OCI-LY7 (cell line): ENCODE data around the gene RMI2. TPM values are rescaled to one million over a fixed set of nuclear protein-coding genes. Genes with fewer than 3 reads are reported as not detected.

ENCODE experiments used
- BruUV-seq: library from RNA; stranded (reverse); fragments of 400-500 nt; replicated peaks from 2 replicates; lab custom pipeline; 2021; lab: Mats Ljungman, UMichigan
- CTCF ChIA-PET: fragments of 300-600 bp; sonication (Branson Sonifier 250); formaldehyde crosslinking; loops from one replicate; lab custom pipeline; 2022; ENCODE audit warnings: antibody characterized with exemption; ENCODE audit not compliant: unreplicated experiment; lab: Charles Lee
- POLR2A ChIA-PET: fragments of 300-600 bp; sonication (Branson Sonifier 250); formaldehyde crosslinking; loops from one replicate; lab custom pipeline; 2022; ENCODE audit warnings: antibody characterized with exemption; lab: Charles Lee
- DNase-seq: peaks from one replicate; pipeline ENCODE4 v3.0.0-alpha.2; 2015; ENCODE audit warnings: low spot score
- H2AFZ ChIP-seq: fragments of 200-600 bp; sonication (generic), shearing (Covaris generic); 2 replicates; pipeline ENCODE4 v1.6.1; 2014; ENCODE audit warnings: mild to moderate bottlenecking, antibody characterized with exemption, low read length, moderate library complexity
- H3K27ac ChIP-seq: fragments of 200-600 bp; sonication (generic); 2 replicates; pipeline ENCODE4 v1.5.1; 2014; ENCODE audit warnings: mixed run types, low read depth, mild to moderate bottlenecking, moderate library complexity, low read length, inconsistent platforms; ENCODE audit not compliant: poor library complexity, severe bottlenecking
- H3K36me3 ChIP-seq: fragments of 200-600 bp; sonication (generic); 2 replicates; pipeline ENCODE4 v1.6.1; 2014; ENCODE audit warnings: mild to moderate bottlenecking, antibody characterized with exemption, low read length, moderate library complexity, mixed read lengths; ENCODE audit not compliant: insufficient read depth
- H3K4me1 ChIP-seq: fragments of 200-600 bp; sonication (generic); 2 replicates; pipeline ENCODE4 v1.5.1; 2014; ENCODE audit warnings: mild to moderate bottlenecking, low read length; ENCODE audit not compliant: insufficient read depth, poor library complexity, severe bottlenecking
- H3K4me2 ChIP-seq: fragments of 200-600 bp; sonication (generic); 2 replicates; pipeline ENCODE4 v1.6.1; 2014; ENCODE audit warnings: mild to moderate bottlenecking, low read length
- H3K4me3 ChIP-seq: fragments of 200-600 bp; sonication (generic); 2 replicates; pipeline ENCODE4 v1.5.1; 2014; ENCODE audit warnings: mild to moderate bottlenecking, low read depth, low read length; ENCODE audit not compliant: poor library complexity, severe bottlenecking
- H3K79me2 ChIP-seq: fragments of 200-600 bp; sonication (generic); 2 replicates; pipeline ENCODE4 v1.6.1; 2016; ENCODE audit warnings: low read depth, mild to moderate bottlenecking, low read length, moderate library complexity, mixed read lengths; ENCODE audit not compliant: insufficient read depth
- H3K9me2 ChIP-seq: fragments of 200-600 bp; sonication (generic); 2 replicates; pipeline ENCODE4 v1.6.1; 2016; ENCODE audit warnings: mild to moderate bottlenecking, low read length, mixed read lengths; ENCODE audit not compliant: insufficient read depth
- H3K9me3 ChIP-seq: fragments of 200-600 bp; sonication (generic); 2 replicates; pipeline ENCODE4 v1.6.1; 2014; ENCODE audit warnings: mild to moderate bottlenecking, mixed run types, low read length, mixed read lengths
- H4K20me1 ChIP-seq: fragments of 200-600 bp; sonication (generic); 2 replicates; pipeline ENCODE4 v1.6.1; 2014; ENCODE audit warnings: mild to moderate bottlenecking, antibody characterized with exemption, low read length, moderate library complexity, mixed read lengths; ENCODE audit not compliant: insufficient read depth
- CTCF ChIP-seq: fragments of 200-600 bp; sonication (generic); conservative IDR thresholded peaks from 2 replicates; pipeline ENCODE4 v1.5.1; 2014; ENCODE audit warnings: mild to moderate bottlenecking, antibody characterized with exemption, low read length, moderate library complexity, mixed read lengths
- EZH2phosphoT487 ChIP-seq: fragments of 200-600 bp; sonication (generic); IDR thresholded peaks from 2 replicates; pipeline ENCODE4 v1.6.1; 2018; ENCODE audit warnings: low read depth, borderline replicate concordance, mild to moderate bottlenecking, mixed run types, antibody characterized with exemption, low read length, moderate library complexity, mixed read lengths
- intact Hi-C: fragments of 100-400 bp; cut with micrococcal nuclease; formaldehyde crosslinking; loops from one replicate; pipeline ENCODE4 v1.10.0; 2022; ENCODE audit not compliant: unreplicated experiment
- total RNA-seq, 2 experiments: library from RNA; depleted of rRNA in 1 of 2; stranded (reverse); fragments of >200 nt in 1 of 2; shearing (Covaris generic) in 1 of 2; gene quantifications; 2 replicates each; pipeline ENCODE4 v1.2.3, GENCODE V29; 2014 to 2022

The RMI2 gene
- total RNA-seq, 2 experiments from 2014 or later, result 84.5 to 126 TPM

- ChIA-PET CTCF (no interaction called here), POLR2A (interaction anchor here (0.6 kb wide), 1 partner anchor 411 kb away, joined by 3 read pairs; no protein-coding TSS in a partner anchor)
- no TSS peak for BruUV-seq
- DNase-seq, result no peak
- no peaks in the 10 kb centered on the region for H3K9me3 ChIP-seq
- no peaks in the 10 kb centered on the region for H4K20me1 ChIP-seq
- intact Hi-C loops, result loop anchor here (10.0 kb wide), 1 partner anchor 671 kb away; no protein-coding TSS in a partner anchor
- no peak overlapping the region for H3K4me3 ChIP-seq
- H2AFZ ChIP-seq, result no peak overlapping the region
- H3K79me2 ChIP-seq, result no peaks in the 10 kb centered on the region
- no peaks in the 10 kb centered on the region for H3K36me3 ChIP-seq
- H3K4me1 ChIP-seq, result no peaks in the 10 kb centered on the region
- H3K9me2 ChIP-seq, result no peaks in the 10 kb centered on the region
- H3K27ac ChIP-seq, result no peak overlapping the region
- TF ChIP-seq CTCF, result no peak
- no peak overlapping the region for H3K4me2 ChIP-seq
These were observed 48.8 kb downstream of the RMI2 start for GRCh38 chr16:11393861-11394592.

- H3K4me1 ChIP-seq, result no peaks in the 10 kb centered on the region
- CTCF ChIA-PET, result no interaction called here
- no peak overlapping the region for H3K4me3 ChIP-seq
- H3K9me2 ChIP-seq, result no peaks in the 10 kb centered on the region
- POLR2A ChIA-PET, result no interaction called here
- intact Hi-C loops, result loop anchor here (10.0 kb wide), 1 partner anchor 670 kb away; no protein-coding TSS in a partner anchor
- no peaks in the 10 kb centered on the region for H3K36me3 ChIP-seq
- no peak overlapping the region for H3K4me2 ChIP-seq
- no peak overlapping the region for H2AFZ ChIP-seq
- H3K79me2 ChIP-seq, result no peaks in the 10 kb centered on the region
- no peaks in the 10 kb centered on the region for H3K9me3 ChIP-seq
- no TSS peak for BruUV-seq
- H3K27ac ChIP-seq, result no peak overlapping the region
- TF ChIP-seq EZH2phosphoT487 (no peak), CTCF (no peak)
- H4K20me1 ChIP-seq, result no peaks in the 10 kb centered on the region
- DNase-seq, result no peak
These were observed 49.3 kb downstream of the RMI2 start for GRCh38 chr16:11394593-11394960.
